Hindlimb muscle (tissue), 1 donor: Measurements from ENCODE around the gene ITPR1. TPM values are rescaled to one million over a fixed set of nuclear protein-coding genes. Genes with fewer than 3 reads are reported as not detected.
A peak's percentile ranks its signal among the peaks of the same experiment; 100 is the strongest.

Experiments
- DNase-seq: peaks from one replicate; pipeline ENCODE4 v3.0.0-alpha.2; 2013
- polyA plus RNA-seq: library from polyadenylated mRNA; unstranded; fragments of 120-200 nt; gene quantifications from one replicate; pipeline ENCODE4 v1.2.1, GENCODE V29; 2013; ENCODE audit not compliant: insufficient read length

Gene ITPR1
- polyA plus RNA-seq, 1 donor = 16.7 TPM

GRCh38 chr3:4746241-4746958 lies 253.3 kb downstream of the ITPR1 start:
- no peak for DNase-seq

DNA sequence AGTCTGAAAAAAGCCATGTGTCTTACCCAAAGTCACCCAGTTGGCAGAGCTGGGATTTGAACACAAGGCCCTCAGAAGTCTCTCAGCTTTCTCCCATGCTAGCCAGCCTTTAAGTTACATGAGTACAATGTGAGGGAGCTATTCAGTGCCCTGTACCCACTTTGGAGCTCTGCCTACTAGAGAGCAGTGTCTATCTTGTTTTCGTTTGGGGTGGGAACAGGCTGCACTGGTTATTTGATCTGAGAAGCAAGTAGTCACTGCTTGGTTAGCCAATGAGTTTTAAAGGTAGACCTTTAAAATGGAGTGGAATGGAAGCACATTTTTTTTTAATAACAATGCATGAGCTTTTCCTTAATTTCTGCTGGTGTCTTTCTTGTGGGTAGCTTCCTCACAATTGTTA lies 255.0 kb downstream of the ITPR1 start:
- DNase-seq = no peak

DNA sequence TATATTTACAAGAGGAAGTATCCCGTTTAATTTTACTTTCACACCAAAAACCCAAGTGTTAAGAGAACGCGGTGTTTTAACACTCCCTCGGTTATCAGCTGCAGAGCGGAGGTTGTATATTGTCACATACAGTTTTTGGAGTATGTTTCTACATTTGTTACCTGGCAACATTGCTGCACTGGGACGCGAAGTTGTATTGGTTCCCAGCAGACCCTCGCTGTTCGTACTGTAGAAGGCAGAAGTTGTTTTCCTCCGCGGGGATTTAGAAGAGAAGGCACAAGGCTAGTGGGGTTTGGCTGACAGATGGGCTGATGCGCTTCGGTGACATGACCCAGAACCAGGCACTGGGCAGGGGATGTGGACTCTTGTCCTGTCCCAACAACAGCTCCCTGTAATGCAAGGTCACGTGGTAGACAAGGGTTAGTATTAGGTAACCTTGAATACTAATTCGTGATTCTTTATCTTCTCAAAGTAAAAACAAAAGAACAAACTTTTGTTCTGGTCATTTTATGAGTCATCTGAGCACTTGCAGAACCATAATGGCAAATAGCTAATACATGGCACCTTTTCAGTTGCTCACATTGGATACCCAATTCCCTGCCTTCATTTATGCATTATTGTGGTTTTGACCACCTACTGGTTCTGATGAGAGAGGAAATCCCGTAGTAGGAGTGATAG lies 255.7 kb downstream of the ITPR1 start:
- no peak for DNase-seq

DNA sequence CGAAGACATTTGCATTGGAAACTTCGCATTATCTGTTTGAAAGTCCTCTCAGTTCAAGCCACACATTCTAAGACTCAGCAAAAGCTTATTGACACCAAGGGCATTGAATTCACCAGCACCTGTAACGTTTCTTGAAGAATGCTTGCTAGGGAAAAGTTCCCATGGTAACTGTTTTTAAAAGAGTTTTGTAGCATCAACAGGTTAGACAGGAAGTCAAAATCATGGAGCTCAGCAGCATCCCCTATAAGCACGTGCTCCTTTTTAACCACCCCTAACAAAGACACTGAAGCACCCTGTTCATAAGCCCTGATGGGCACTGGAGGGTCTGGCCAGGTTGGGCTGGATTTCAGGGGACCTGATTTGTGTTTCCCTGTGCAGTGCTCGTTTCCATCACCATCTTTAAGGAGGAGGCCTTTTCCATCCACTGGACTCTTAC lies 256.4 kb downstream of the ITPR1 start:
- no peak for DNase-seq

DNA sequence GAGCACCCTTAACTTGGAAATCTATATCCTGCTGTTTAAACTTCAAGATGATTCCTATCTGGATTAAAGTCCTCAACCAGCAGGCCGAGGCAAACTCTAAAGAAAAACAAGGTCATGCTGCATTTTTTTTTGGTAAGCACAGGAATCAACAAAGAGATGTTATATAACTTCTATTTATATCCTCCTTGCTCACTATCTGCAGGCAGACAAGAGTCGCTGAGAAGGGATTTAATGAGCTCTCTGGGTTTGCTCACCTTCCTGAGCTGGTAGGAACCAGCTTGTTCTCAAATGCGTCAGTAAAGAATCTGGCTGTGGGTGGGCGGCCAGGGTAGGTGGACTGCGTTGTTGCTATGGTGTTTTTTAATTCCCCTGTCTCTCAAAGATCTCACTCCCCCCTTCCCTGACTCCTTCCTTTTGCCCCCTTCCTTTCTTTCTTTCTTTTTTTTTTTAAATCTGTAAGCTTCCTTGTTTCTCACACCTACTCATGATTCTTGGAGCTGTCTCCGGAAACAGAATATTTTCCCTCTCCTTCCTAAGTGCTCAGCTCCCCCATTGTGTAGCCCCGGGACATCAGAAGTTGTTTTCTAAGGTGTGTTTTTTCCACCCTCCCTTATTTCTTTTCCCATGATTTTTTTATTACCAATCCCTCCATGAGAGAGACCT lies 257.3 kb downstream of the ITPR1 start:
- DNase-seq = peak; percentile 38

DNA sequence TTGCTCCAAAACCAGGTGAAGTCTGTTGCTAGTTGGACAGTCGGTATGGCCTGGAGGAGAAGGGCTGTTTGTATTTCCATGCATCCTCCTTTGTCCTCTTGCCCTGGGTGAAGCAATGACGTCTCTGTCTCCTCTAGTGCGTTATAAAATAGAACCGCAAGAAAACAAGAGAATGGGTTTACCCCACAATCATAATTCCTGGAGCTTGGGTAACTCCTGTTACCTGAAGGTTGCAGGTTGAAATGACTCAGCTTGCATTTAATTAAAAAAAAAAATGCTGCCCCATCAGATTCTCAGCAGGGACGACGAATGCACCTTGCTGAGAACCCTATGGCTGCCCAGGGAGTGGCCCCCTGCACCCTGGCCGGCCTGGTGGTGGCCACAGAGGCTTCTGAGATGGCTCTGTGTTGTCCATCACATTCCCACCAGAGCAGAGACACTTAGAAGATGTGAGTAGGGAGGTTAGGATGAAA lies 257.9 kb downstream of the ITPR1 start:
- no peak for DNase-seq

DNA sequence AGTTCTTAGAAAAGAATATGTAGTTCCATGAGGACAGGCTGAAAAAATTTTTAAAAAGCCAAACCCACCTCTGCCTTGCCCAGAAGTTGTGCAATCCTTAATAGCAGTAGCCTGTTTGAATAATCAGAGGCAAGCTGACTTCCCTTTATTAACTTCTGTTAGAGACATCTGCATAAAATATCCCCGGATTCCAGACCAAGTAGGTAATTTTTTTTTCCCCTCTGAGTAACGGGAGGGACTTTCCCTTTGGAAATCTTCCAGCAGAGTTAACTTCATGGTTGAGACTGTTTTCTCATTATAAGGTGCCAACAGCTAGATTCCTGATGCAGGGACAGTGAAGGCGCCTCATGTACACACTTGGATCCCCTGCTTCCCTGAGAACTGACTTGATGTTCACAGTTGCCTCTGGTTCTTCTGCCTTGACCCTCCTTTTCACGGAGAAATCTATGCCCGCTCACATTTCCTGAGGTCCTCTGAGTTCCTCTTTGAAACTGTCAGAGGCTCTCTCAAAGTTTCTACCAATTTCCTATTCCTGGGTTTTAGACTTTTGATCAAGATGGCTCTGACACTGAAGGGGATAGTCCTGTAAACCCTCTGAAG lies 258.5 kb downstream of the ITPR1 start:
- peak; percentile 77 for DNase-seq

DNA sequence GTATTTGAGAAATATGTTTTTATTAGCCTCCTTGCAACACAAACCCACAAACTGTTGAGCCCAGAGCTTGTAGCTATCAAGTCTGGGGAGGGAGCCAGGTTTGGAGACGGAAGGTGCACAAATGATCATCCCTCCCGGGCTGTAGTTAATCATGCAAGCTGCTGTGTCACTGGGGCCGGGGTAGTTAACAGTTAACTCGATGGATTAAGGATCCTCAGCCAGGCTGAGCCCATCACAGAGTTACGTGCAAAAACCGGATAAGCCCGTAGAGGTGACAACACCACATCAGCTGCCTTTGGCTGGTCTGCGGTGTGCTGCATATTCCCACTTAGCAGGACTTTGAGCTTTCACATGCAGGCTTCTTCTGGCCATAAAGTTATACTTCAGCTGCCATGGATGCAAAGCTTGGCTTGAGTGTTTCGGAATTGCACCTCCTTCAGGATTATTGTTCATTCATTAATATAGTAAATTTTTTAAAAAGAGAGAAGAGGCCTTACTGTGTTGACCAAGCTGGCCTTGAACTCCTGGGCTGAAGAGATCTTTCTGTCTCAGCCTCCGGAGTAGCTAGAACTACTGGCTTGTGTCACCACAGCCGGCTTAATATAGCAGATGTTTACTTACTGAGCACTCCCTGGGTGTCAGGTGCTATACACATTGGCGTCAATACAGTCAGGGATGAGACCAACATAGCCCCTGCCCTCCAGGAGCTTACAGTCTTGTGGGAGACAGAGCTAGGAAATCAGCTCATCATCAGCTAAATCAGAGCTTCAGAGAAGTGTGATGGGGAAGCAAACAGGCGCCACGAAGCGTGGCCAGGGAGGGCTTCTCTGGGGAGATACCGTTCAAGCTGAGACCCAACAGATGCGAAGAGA lies 259.3 kb downstream of the ITPR1 start:
- DNase-seq = no peak

DNA sequence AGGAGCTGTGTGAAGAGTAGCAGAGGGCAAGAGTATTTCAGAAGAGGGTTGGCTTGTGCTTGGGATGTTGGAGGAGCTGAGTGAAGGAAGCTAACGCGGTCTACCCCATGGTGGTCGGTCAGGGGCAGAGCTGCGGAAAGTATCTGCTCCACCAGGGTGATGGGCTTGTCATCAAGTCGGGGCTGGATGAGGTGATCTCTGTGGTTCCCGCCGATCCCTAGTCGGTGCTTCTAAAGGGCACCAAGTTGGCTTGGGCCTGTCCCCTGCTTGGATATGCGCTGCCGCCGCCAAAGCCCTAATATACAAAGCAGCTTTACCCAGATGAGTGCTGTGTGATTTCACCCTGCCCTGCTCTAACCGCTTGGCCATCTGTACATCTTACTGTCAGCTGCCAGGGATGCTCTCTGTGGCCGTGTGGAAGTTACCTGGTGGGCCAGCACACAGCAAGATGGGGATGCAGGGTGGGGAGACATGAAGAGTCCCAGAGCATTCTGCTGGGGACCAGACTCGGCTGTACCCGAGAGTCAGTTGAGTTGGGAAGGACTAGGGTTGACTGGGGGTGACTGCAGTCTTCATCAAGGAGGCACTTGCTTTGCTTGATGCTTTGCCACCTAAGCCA lies 260.0 kb downstream of the ITPR1 start:
- no peak for DNase-seq

GRCh38 chr3:4754180-4755086 lies 261.3 kb downstream of the ITPR1 start:
- no peak for DNase-seq

DNA sequence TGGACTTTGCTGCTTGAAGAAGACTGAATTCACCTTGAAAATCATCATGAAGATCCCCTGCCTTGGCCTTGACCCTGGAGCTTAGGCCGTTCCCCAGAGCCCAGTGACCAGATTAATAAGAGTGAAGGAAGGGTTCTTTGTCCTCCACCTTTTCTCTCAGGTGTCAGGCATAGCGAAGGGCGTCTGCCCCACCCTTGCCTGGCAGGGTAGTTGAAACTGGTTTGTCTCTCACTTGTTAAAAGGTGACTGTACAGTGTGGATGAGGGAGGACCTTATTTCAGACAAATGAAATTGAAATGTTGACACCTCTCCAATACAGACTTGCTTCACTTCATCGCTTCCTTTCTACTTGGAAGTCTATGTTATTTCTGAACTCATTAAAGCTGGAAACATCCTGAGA lies 262.4 kb downstream of the ITPR1 start:
- DNase-seq = no peak

- DNase-seq = no peak
Measured at GRCh38 chr3:4756057-4756775, 263.1 kb downstream of the ITPR1 start.

DNA sequence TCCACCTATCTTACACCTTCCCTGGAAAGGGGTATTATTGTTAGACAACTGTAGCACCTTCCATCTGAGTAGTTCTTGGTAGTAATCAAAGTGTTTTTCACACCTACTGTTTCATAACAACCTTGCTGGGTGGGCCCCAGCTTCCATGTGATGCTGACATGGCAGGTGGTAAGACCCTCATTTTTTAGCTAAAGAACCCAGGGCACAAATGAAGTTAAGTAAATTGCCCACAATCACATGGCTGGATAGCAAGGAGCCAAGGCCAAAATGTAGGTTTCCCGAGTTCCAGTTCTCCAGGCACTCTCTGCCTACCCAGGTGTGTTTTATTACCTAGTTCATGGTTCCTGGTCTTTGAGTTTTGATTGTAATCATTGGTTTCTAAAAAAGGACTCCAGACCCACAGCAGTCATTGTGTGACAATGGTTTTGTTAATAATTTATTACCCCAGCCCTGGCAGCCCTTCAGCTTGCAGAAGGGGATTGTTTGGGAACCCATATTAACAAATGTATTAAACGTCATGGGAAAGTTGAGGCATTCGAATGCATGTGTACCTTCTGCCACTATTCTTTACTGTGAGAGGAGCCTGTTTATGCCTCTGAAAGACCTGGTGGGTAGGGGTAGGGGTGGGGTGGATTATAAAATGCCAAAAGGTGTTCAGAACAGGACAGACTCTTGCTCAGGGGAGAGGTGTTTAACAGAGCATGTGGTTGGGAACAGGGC lies 263.9 kb downstream of the ITPR1 start:
- no peak for DNase-seq

GRCh38 chr3:4757575-4758248 lies 264.6 kb downstream of the ITPR1 start:
- no peak for DNase-seq

- DNase-seq = no peak
Measured at GRCh38 chr3:4758249-4758860, 265.2 kb downstream of the ITPR1 start.

DNA sequence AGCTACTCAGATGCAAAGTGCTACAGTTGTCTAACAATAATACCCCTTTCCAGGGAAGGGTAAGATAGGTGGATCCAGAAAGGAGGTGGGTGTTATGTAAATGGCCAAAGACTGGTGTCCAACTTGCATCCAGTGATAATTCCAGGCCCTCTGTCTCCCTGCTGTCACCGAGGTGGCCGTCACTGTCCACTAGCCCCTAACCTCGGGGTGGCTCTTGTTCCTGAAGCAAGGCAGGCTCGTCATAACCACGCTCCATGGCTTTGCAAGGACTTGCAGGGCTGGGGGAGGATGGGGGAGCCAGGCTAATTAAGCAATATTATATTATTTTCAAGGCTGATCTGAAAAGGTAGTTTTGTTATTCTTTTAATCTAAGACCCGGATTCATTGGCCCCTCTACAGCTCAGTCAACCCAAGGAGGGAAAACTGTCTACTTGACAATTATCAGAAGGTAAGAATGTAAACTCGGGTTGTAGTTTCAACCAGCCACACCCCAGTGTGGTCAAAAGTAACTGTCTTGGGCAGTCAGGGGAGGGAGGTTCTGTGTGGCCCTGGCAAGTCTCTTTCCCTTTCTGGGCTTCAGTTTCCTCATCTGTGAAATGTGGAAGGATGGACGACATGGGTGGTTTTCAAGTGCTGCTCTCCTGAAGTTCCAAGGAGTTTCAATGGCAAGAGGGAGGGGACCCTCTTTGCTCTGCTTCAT lies 266.0 kb downstream of the ITPR1 start:
- no peak for DNase-seq

GRCh38 chr3:4759689-4760312 lies 266.7 kb downstream of the ITPR1 start:
- DNase-seq = no peak
